Measurements from ENCODE around the gene PRDM16. TPM values are rescaled to one million over a fixed set of nuclear protein-coding genes. Genes with fewer than 3 reads are reported as not detected.

The PRDM16 gene
- total RNA-seq, 2 experiments from 2014 or later, result 0.18 to 0.21 TPM

DNA sequence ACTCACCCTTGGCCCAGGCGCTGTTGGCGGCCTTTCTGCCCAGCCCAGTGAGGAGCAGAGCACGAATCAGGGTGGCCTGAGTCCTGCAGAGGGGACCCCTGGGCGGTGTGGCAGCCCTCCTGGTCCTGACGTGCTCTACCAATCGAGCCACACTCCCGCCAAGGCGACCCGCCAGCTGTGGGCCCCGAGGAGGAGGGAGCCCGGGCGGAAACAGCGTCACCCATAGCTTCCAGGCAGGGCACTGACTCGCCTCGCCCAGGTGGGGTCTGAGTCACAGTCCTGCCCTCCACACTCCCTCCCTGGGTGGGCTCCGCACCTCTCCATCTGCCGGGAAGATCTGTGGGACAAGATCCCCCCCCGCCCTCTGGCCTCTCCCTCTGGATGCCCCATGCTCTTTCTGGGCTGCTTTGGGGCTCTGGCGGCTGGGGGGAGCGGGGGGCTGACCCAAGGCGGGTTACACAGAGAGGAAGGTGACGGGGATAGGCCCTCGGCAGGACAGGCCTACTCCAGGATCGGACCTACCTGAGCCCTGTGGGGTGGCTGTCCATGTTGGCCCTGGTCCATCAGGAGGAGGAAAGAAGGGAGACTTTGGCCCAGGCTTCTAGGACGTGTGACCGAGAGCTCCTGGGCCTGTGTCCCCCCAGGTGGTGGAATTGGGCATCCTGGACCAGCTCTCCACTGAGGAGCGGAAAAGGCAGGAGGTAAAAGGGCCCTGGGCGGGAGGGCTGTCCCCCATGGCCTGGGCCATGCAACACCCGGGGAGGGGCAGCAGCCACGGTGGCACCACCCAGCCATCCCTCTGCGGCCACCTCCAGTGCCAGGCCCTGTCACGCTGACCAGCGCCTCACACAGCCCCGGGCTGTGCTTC is 399.5 kb downstream of the PRDM16 start:
- DNase-seq (no peak), ATAC-seq (no peak)
- CTCF ChIA-PET, result no interaction called here
- Mint-ChIP-seq H3K27ac (no peak overlapping the region), H3K4me3 (no peak overlapping the region), H3K9me3 (ENCODE audit: insufficient read depth) (no peaks in the 10 kb centered on the region), H3K4me1 (ENCODE audit: low read depth) (no peaks in the 10 kb centered on the region), H3K36me3 (ENCODE audit: low read depth) (no peaks in the 10 kb centered on the region), H3K27me3 (ENCODE audit: low read depth) (no peaks in the 10 kb centered on the region)
- POLR2A ChIA-PET, result interaction anchor here (0.6 kb wide), 1 partner anchor 1413 kb away, joined by 3 read pairs; no protein-coding TSS in a partner anchor

- Mint-ChIP-seq H3K4me3 (no peak overlapping the region), H3K27ac (no peak overlapping the region), H3K27me3 (ENCODE audit: low read depth) (no peaks in the 10 kb centered on the region), H3K9me3 (ENCODE audit: insufficient read depth) (no peaks in the 10 kb centered on the region), H3K4me1 (ENCODE audit: low read depth) (no peaks in the 10 kb centered on the region), H3K36me3 (ENCODE audit: low read depth) (no peaks in the 10 kb centered on the region)
- DNase-seq (no peak), ATAC-seq (no peak)
- ChIA-PET POLR2A (no interaction called here), CTCF (no interaction called here)
Measured at GRCh38 chr1:3469104-3469848, 400.3 kb downstream of the PRDM16 start.

GRCh38 chr1:3469849-3470649 is 401.0 kb downstream of the PRDM16 start:
- DNase-seq (no peak), ATAC-seq (no peak)
- no peaks in the 10 kb centered on the region for H3K9me3 Mint-ChIP-seq (ENCODE audit: insufficient read depth)
- no peak overlapping the region for H3K4me3 Mint-ChIP-seq
- H3K27me3 Mint-ChIP-seq (ENCODE audit: low read depth), result no peaks in the 10 kb centered on the region
- no peaks in the 10 kb centered on the region for H3K36me3 Mint-ChIP-seq (ENCODE audit: low read depth)
- ChIA-PET CTCF (no interaction called here), POLR2A (no interaction called here)
- H3K4me1 Mint-ChIP-seq (ENCODE audit: low read depth), result no peaks in the 10 kb centered on the region
- no peak overlapping the region for H3K27ac Mint-ChIP-seq

GRCh38 chr1:3470650-3471355 is 401.8 kb downstream of the PRDM16 start:
- Mint-ChIP-seq H3K4me1 (ENCODE audit: low read depth) (no peaks in the 10 kb centered on the region), H3K36me3 (ENCODE audit: low read depth) (no peaks in the 10 kb centered on the region), H3K4me3 (no peak overlapping the region), H3K9me3 (ENCODE audit: insufficient read depth) (no peaks in the 10 kb centered on the region), H3K27ac (no peak overlapping the region), H3K27me3 (ENCODE audit: low read depth) (no peaks in the 10 kb centered on the region)
- DNase-seq (no peak), ATAC-seq (no peak)
- CTCF ChIA-PET, result no interaction called here
- POLR2A ChIA-PET, result interaction anchor here (0.6 kb wide), 1 partner anchor 295 kb away, joined by 8 read pairs; no protein-coding TSS in a partner anchor

DNA sequence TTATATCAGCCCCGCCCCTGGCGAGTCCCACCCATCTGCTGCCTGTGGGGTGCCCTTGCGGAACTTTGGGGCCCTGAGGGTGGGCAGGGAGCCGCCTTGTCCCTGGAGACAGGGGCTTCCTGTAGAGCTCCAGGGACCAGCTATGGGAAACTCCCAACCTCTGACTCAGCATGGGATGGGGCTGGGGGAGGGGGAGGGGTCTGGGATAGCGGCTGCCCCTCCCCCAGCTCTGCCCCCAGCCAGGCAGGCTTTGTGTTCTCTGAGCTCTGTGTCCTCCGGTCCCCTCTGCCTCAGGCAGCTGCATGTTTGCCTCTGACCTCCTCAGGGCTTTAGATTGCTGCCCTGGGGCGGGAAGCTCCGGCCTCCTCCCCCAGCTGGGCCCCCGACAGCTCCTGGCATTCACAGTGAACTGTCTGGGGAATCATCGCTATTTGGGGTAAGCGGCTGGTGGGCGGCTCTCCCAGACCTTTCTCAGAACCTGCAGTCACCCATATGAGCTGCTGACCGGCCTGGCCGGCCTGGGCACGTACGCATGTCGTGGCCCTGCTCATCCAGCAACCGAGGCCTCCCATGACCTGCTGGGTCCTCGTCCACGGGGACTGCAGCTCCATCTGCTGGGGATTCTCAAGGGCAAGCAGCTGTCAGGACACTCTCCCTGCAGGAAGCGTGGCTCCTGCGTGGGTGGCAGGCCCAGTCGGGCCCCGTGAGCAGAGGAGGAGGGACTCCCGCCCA is 402.5 kb downstream of the PRDM16 start:
- Mint-ChIP-seq H3K27me3 (ENCODE audit: low read depth) (no peaks in the 10 kb centered on the region), H3K27ac (no peak overlapping the region), H3K9me3 (ENCODE audit: insufficient read depth) (no peaks in the 10 kb centered on the region), H3K4me1 (ENCODE audit: low read depth) (no peaks in the 10 kb centered on the region), H3K4me3 (no peak overlapping the region), H3K36me3 (ENCODE audit: low read depth) (no peaks in the 10 kb centered on the region)
- POLR2A ChIA-PET, result interaction anchor here (0.6 kb wide), 1 partner anchor 294 kb away, joined by 8 read pairs; no protein-coding TSS in a partner anchor
- DNase-seq, result no peak
- ATAC-seq, result no peak
- CTCF ChIA-PET, result no interaction called here

DNA sequence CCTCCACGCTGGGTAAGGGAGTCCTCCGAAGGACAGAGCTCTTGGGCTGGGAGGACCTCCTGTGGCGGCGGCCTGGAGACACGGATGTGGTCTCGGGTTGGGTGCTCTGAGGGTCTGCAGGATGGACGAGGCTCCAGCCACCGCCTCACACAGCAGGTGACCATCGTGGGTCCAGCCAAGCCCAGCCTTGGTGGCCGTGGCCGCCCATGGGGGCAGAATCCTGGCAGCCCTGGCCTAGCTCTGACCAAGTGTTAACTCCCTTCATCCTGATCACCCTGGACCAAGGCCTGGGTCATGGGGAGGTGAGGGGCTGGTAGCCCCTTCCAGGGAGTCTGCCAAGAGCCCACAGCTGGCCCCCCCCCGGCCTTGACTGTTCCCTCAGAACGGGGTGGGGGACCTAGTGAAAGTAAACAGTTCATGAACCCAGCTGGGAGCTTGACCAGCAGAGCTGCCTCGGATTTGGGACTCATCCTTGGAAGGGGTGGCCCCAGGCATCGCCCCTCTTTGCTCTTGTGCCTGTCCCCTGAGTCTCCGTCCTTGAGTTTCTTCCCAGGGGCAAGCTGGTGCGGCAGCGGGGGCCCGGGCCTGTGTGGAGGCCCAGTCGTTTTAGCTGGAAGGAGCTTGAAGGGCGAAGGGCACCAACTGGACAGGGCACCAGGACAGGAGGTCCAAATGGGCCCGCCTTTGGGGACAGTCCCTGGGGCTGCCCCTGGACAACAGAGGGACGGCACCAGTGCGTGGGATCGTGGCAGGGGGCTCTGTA is 403.3 kb downstream of the PRDM16 start:
- Mint-ChIP-seq H3K27ac (no peak overlapping the region), H3K27me3 (ENCODE audit: low read depth) (no peaks in the 10 kb centered on the region), H3K4me1 (ENCODE audit: low read depth) (no peaks in the 10 kb centered on the region), H3K36me3 (ENCODE audit: low read depth) (no peaks in the 10 kb centered on the region), H3K4me3 (no peak overlapping the region), H3K9me3 (ENCODE audit: insufficient read depth) (no peaks in the 10 kb centered on the region)
- ChIA-PET POLR2A (no interaction called here), CTCF (no interaction called here)
- DNase-seq (no peak), ATAC-seq (no peak)

GRCh38 chr1:3472906-3473305 is 403.9 kb downstream of the PRDM16 start:
- no peaks in the 10 kb centered on the region for H3K36me3 Mint-ChIP-seq (ENCODE audit: low read depth)
- no peaks in the 10 kb centered on the region for H3K27me3 Mint-ChIP-seq (ENCODE audit: low read depth)
- POLR2A ChIA-PET, result no interaction called here
- H3K9me3 Mint-ChIP-seq (ENCODE audit: insufficient read depth), result no peaks in the 10 kb centered on the region
- no peak overlapping the region for H3K27ac Mint-ChIP-seq
- H3K4me1 Mint-ChIP-seq (ENCODE audit: low read depth), result no peaks in the 10 kb centered on the region
- CTCF ChIA-PET, result no interaction called here
- DNase-seq (no peak), ATAC-seq (no peak)
- H3K4me3 Mint-ChIP-seq, result no peak overlapping the region

DNA sequence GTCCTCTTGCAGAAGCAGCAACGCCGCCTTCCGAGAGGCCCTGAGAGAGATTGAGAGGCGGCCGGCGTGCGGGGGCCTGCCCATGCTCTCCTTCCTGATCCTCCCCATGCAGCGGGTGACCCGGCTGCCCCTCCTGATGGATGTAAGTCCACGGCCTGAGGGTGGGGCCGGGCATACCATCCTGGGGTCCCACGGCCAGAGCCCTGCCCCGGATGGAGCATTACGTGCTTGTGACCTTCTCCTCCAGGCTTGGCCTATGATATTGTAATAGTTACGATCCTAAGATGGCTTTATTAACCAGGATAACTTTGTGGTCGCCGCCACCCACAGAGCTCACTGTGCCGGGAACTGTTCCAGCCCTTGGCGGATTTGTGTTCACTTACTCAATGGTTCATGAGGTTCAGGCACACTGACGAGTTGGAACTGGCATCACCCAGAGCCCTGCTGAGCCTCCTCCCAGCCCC is 404.4 kb downstream of the PRDM16 start:
- ChIA-PET POLR2A (no interaction called here), CTCF (no interaction called here)
- Mint-ChIP-seq H3K4me1 (ENCODE audit: low read depth) (no peaks in the 10 kb centered on the region), H3K27ac (no peak overlapping the region), H3K36me3 (ENCODE audit: low read depth) (no peaks in the 10 kb centered on the region), H3K4me3 (no peak overlapping the region), H3K27me3 (ENCODE audit: low read depth) (no peaks in the 10 kb centered on the region), H3K9me3 (ENCODE audit: insufficient read depth) (no peaks in the 10 kb centered on the region)
- no peak for ATAC-seq
- DNase-seq, result no peak

GRCh38 chr1:3474016-3474415 is 405.0 kb downstream of the PRDM16 start:
- no peaks in the 10 kb centered on the region for H3K9me3 Mint-ChIP-seq (ENCODE audit: insufficient read depth)

DNA sequence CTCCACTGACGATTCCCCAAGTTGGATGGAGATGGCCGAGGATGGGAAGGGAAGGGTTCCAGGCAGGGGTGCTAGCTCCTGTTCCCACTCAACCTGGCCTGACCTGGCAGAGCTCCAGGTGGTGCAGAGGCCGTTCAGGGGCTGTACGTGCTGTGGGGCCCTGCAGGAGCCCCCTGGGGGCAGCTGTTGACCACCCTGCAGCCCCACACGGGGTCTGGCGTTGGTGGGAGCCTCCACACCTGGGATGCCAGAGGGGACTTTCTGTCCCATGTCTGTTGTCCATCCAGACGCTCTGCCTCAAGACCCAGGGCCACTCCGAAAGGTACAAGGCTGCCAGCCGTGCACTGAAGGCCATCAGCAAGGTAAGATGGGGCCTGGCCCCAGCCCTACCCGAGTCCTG is 405.4 kb downstream of the PRDM16 start:
- CTCF ChIA-PET, result no interaction called here
- DNase-seq (no peak), ATAC-seq (no peak)
- no peaks in the 10 kb centered on the region for H3K27me3 Mint-ChIP-seq (ENCODE audit: low read depth)
- no peak overlapping the region for H3K27ac Mint-ChIP-seq
- H3K4me3 Mint-ChIP-seq, result no peak overlapping the region
- no peaks in the 10 kb centered on the region for H3K36me3 Mint-ChIP-seq (ENCODE audit: low read depth)
- H3K4me1 Mint-ChIP-seq (ENCODE audit: low read depth), result no peaks in the 10 kb centered on the region
- no peaks in the 10 kb centered on the region for H3K9me3 Mint-ChIP-seq (ENCODE audit: insufficient read depth)
- POLR2A ChIA-PET, result no interaction called here

More at GRCh38 chr1:3474016-3474415, 405.0 kb downstream of the PRDM16 start:
- H3K36me3 Mint-ChIP-seq (ENCODE audit: low read depth), result no peaks in the 10 kb centered on the region
- no peak for DNase-seq
- no peaks in the 10 kb centered on the region for H3K4me1 Mint-ChIP-seq (ENCODE audit: low read depth)
- H3K27ac Mint-ChIP-seq, result no peak overlapping the region
- no peak for ATAC-seq
- H3K27me3 Mint-ChIP-seq (ENCODE audit: low read depth), result no peaks in the 10 kb centered on the region
- ChIA-PET POLR2A (no interaction called here), CTCF (no interaction called here)
- no peak overlapping the region for H3K4me3 Mint-ChIP-seq

Data from activated CD8-positive, alpha-beta T cell treated with anti-CD3 and anti-CD28 coated beads, Interleukin-2, amount 10 ng/mL, durations not matched to agents 7 days and 5 days (primary cell).